Suprapubic skin (tissue), 4 donors: ENCODE results near the gene HOTAIR.

Experiments used
- EP300 ChIP-seq: sonication (generic); formaldehyde crosslinking; IDR thresholded peaks from one replicate; pipeline ENCODE4 v1.6.1; 2017; ENCODE audit warnings: antibody characterized with exemption
- POLR2A ChIP-seq, 2 donors: fragments of 450-650 bp; IDR thresholded peaks; one replicate each; pipeline ENCODE4 v1.6.1; 2017; ENCODE audit warnings: antibody characterized with exemption in 2 of 2, mild to moderate bottlenecking in 2 of 2, moderate library complexity in 2 of 2
- POLR2AphosphoS5 ChIP-seq, 3 donors: sonication (generic); formaldehyde crosslinking; IDR thresholded peaks; one replicate each; pipeline ENCODE4 v1.6.1; 2017; ENCODE audit warnings: antibody characterized with exemption in 3 of 3
- TF ChIP-seq, protein P1 (sequence below), 2 donors: fragments of 200-600 bp in 1 of 2; fragments of 450-650 bp in 1 of 2; sonication (generic) in 1 of 2; IDR thresholded peaks; one replicate each; pipeline ENCODE4 v1.5.1; 2016 to 2019; ENCODE audit warnings: antibody characterized with exemption in 2 of 2, mild to moderate bottlenecking in 1 of 2, moderate library complexity in 1 of 2

GRCh38 chr12:53955776-53956250, 18.9 kb downstream of the HOTAIR start:
- TF ChIP-seq, protein P1, sequence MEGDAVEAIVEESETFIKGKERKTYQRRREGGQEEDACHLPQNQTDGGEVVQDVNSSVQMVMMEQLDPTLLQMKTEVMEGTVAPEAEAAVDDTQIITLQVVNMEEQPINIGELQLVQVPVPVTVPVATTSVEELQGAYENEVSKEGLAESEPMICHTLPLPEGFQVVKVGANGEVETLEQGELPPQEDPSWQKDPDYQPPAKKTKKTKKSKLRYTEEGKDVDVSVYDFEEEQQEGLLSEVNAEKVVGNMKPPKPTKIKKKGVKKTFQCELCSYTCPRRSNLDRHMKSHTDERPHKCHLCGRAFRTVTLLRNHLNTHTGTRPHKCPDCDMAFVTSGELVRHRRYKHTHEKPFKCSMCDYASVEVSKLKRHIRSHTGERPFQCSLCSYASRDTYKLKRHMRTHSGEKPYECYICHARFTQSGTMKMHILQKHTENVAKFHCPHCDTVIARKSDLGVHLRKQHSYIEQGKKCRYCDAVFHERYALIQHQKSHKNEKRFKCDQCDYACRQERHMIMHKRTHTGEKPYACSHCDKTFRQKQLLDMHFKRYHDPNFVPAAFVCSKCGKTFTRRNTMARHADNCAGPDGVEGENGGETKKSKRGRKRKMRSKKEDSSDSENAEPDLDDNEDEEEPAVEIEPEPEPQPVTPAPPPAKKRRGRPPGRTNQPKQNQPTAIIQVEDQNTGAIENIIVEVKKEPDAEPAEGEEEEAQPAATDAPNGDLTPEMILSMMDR (IDR thresholded peaks at IDR 0.05), result no peak
- TF ChIP-seq POLR2A (IDR thresholded peaks at IDR 0.05) (no peak), EP300 (no peak), POLR2AphosphoS5 (IDR thresholded peaks at IDR 0.05) (no peak)
